ENCODE measurements around the gene GJA9.

GJA9 gene

GRCh38 chr1:38888423-38889333 is 7.3 kb upstream of the GJA9 start:
- H3K4me1 ChIP-seq = peaks cover 7% of the 10 kb centered on the region; the same call in 1 of the 2 replicates
- no peaks in the 10 kb centered on the region for H4K20me1 ChIP-seq
- no peaks in the 10 kb centered on the region for H3K27me3 ChIP-seq
- H3K9me3 ChIP-seq = no peaks in the 10 kb centered on the region
- H3K4me2 ChIP-seq = no peak overlapping the region
- no peak overlapping the region for H3K27ac ChIP-seq
- no peak overlapping the region for H3K4me3 ChIP-seq
- H3K36me3 ChIP-seq = no peaks in the 10 kb centered on the region
- H3K9ac ChIP-seq = no peak overlapping the region
- no peak for TF ChIP-seq Cebpa-rat (IDR thresholded peaks at IDR 0.05)

GRCh38 chr1:38885092-38885491 is 3.7 kb upstream of the GJA9 start:
- Histone ChIP-seq H3K27me3 (no peaks in the 10 kb centered on the region), H3K27ac (no peak overlapping the region), H3K4me1 (peaks cover 2% of the 10 kb centered on the region; the same call in 1 of the 2 replicates), H3K4me3 (no peak overlapping the region), H3K4me2 (no peak overlapping the region), H3K36me3 (no peaks in the 10 kb centered on the region), H3K9ac (no peak overlapping the region), H3K9me3 (no peaks in the 10 kb centered on the region), H4K20me1 (no peaks in the 10 kb centered on the region)
- TF ChIP-seq Cebpa-rat (IDR thresholded peaks at IDR 0.05) = no peak

GRCh38 chr1:38875811-38876210 is 5.6 kb downstream of the GJA9 start:
- Histone ChIP-seq H4K20me1 (peaks cover 15% of the 10 kb centered on the region; the same call in 1 of the 2 replicates), H3K4me2 (no peak overlapping the region), H3K9me3 (no peaks in the 10 kb centered on the region), H3K27ac (no peak overlapping the region), H3K4me1 (peaks cover 27% of the 10 kb centered on the region), H3K9ac (no peak overlapping the region), H3K36me3 (no peaks in the 10 kb centered on the region), H3K27me3 (no peaks in the 10 kb centered on the region), H3K4me3 (no peak overlapping the region)
- no peak for TF ChIP-seq Cebpa-rat (IDR thresholded peaks at IDR 0.05)

GRCh38 chr1:38873027-38873969 is 8.1 kb downstream of the GJA9 start, which contains the start of gene MYCBP:
Gene MYCBP (minus strand): TSS chr1:38873348. CDS start chr1:38873305, 43 bp downstream.
- H3K9me3 ChIP-seq = no peaks in the 10 kb centered on the region
- H3K27ac ChIP-seq = peak within 1 kb of the TSS; percentile 57
- H3K4me1 ChIP-seq = peaks cover 27% of the 10 kb centered on the region
- no peak for TF ChIP-seq Cebpa-rat (IDR thresholded peaks at IDR 0.05)
- peak within 1 kb of the TSS; percentile 99 for H3K4me3 ChIP-seq
- H3K36me3 ChIP-seq = no peaks in the 10 kb centered on the region
- H4K20me1 ChIP-seq = peaks cover 16% of the 10 kb centered on the region; the same call in 1 of the 2 replicates
- H3K9ac ChIP-seq = peak within 1 kb of the TSS; percentile 89
- H3K4me2 ChIP-seq = peak within 1 kb of the TSS; percentile 93
- H3K27me3 ChIP-seq = no peaks in the 10 kb centered on the region

- Histone ChIP-seq H3K27ac (peak overlapping the region; percentile 57), H3K27me3 (no peaks in the 10 kb centered on the region), H3K4me2 (peak overlapping the region; percentile 93), H4K20me1 (peaks cover 21% of the 10 kb centered on the region; the same call in 1 of the 2 replicates), H3K36me3 (peaks cover 6% of the 10 kb centered on the region; the same call in 1 of the 2 replicates), H3K9me3 (no peaks in the 10 kb centered on the region), H3K4me1 (peaks cover 32% of the 10 kb centered on the region), H3K4me3 (peak overlapping the region; percentile 99), H3K9ac (peak overlapping the region; percentile 89)
- no peak for TF ChIP-seq Cebpa-rat (IDR thresholded peaks at IDR 0.05)
Observed at GRCh38 chr1:38872401-38873026, 8.9 kb downstream of the GJA9 start.

GRCh38 chr1:38870996-38871395 is 10.4 kb downstream of the GJA9 start:
- peaks cover 20% of the 10 kb centered on the region for H3K36me3 ChIP-seq
- no peak overlapping the region for H3K9ac ChIP-seq
- H3K4me2 ChIP-seq = no peak overlapping the region
- no peak for TF ChIP-seq Cebpa-rat (IDR thresholded peaks at IDR 0.05)
- no peak overlapping the region for H3K4me3 ChIP-seq
- peaks cover 28% of the 10 kb centered on the region for H4K20me1 ChIP-seq
- no peak overlapping the region for H3K27ac ChIP-seq
- no peaks in the 10 kb centered on the region for H3K9me3 ChIP-seq
- H3K27me3 ChIP-seq = no peaks in the 10 kb centered on the region
- H3K4me1 ChIP-seq = peaks cover 33% of the 10 kb centered on the region

GRCh38 chr1:38867208-38867607 is 14.2 kb downstream of the GJA9 start:
- peaks cover 20% of the 10 kb centered on the region for H3K4me1 ChIP-seq
- no peak overlapping the region for H3K4me2 ChIP-seq
- H3K9me3 ChIP-seq = no peaks in the 10 kb centered on the region
- peaks cover 52% of the 10 kb centered on the region for H3K36me3 ChIP-seq
- H3K27ac ChIP-seq = no peak overlapping the region
- H3K27me3 ChIP-seq = no peaks in the 10 kb centered on the region
- no peak for TF ChIP-seq Cebpa-rat (IDR thresholded peaks at IDR 0.05)
- no peak overlapping the region for H3K9ac ChIP-seq
- H4K20me1 ChIP-seq = peaks cover 40% of the 10 kb centered on the region
- H3K4me3 ChIP-seq = no peak overlapping the region

GRCh38 chr1:38865112-38865715 is 16.2 kb downstream of the GJA9 start:
- Histone ChIP-seq H3K9me3 (no peaks in the 10 kb centered on the region), H3K9ac (no peak overlapping the region), H4K20me1 (peaks cover 25% of the 10 kb centered on the region), H3K4me3 (no peak overlapping the region), H3K4me1 (peaks cover 22% of the 10 kb centered on the region), H3K27ac (no peak overlapping the region), H3K4me2 (no peak overlapping the region), H3K27me3 (no peaks in the 10 kb centered on the region), H3K36me3 (peaks cover 52% of the 10 kb centered on the region)
- no peak for TF ChIP-seq Cebpa-rat (IDR thresholded peaks at IDR 0.05)

- peak overlapping the region; percentile 80 for H3K9ac ChIP-seq
- peak overlapping the region; percentile 54; the same call in 1 of the 2 replicates for H3K27ac ChIP-seq
- peaks cover 34% of the 10 kb centered on the region for H3K4me1 ChIP-seq
- H3K9me3 ChIP-seq = no peaks in the 10 kb centered on the region
- no peak for TF ChIP-seq Cebpa-rat (IDR thresholded peaks at IDR 0.05)
- peaks cover 31% of the 10 kb centered on the region for H4K20me1 ChIP-seq
- no peaks in the 10 kb centered on the region for H3K27me3 ChIP-seq
- H3K4me3 ChIP-seq = peak overlapping the region; percentile 84
- H3K4me2 ChIP-seq = peak overlapping the region; percentile 95
- peaks cover 39% of the 10 kb centered on the region for H3K36me3 ChIP-seq
Observed at GRCh38 chr1:38860454-38860795, 21.0 kb downstream of the GJA9 start.
